Panc1 (cell line): ENCODE data around the gene PDZD2.

Experiments
- CTCF ChIP-seq: fragments of 450-650 bp; IDR thresholded peaks from 2 replicates; pipeline ENCODE4 v1.5.1; 2017; ENCODE audit warnings: mild to moderate bottlenecking
- POLR2AphosphoS5 ChIP-seq: IDR thresholded peaks from 2 replicates; pipeline ENCODE4 v1.6.1; 2012; ENCODE audit warnings: mild to moderate bottlenecking, low read depth, low read length, moderate library complexity
- REST ChIP-seq, 2 experiments: IDR thresholded peaks; 2 replicates each; pipeline ENCODE4 v1.6.1; 2011 to 2012; ENCODE audit warnings: low read depth in 2 of 2, control low read depth in 1 of 2, low read length in 1 of 2, mild to moderate bottlenecking in 1 of 2, moderate library complexity in 1 of 2; ENCODE audit not compliant: insufficient read depth in 1 of 2

GRCh38 chr5:31908396-31908795 lies 269.5 kb downstream of the PDZD2 start:
- TF ChIP-seq CTCF (no peak), REST (IDR thresholded peaks at IDR 0.05; ENCODE audit: insufficient read depth in 1 of 2, low read depth in 2 of 2, low read length in 1 of 2) (no peak), POLR2AphosphoS5 (no peak)
